Lower lobe of right lung (tissue), 2 donors: ENCODE data around the gene SYNM. TPM values are rescaled to one million over a fixed set of nuclear protein-coding genes. Genes with fewer than 3 reads are reported as not detected.

Experiments
- ATAC-seq, 2 donors: fragments of 200-7000 bp; cut with Tn5 transposase; one replicate each; pipeline ENCODE4 v1.9.1; 2020 to 2022; ENCODE audit warnings: mild to moderate bottlenecking in 2 of 2, moderate library complexity in 2 of 2
- DNase-seq: peaks from one replicate; pipeline ENCODE4 v3.0.0-alpha.2; 2020
- H3K27ac ChIP-seq: fragments of 200-600 bp; one replicate; pipeline ENCODE4 v1.8.0; 2022
- H3K27me3 ChIP-seq: fragments of 200-600 bp; one replicate; pipeline ENCODE4 v1.8.0; 2022; ENCODE audit warnings: low read depth
- H3K36me3 ChIP-seq: fragments of 200-600 bp; one replicate; pipeline ENCODE4 v1.8.0; 2022; ENCODE audit warnings: mild to moderate bottlenecking
- H3K4me1 ChIP-seq: fragments of 200-600 bp; one replicate; pipeline ENCODE4 v1.8.0; 2022
- H3K4me3 ChIP-seq: fragments of 200-600 bp; one replicate; pipeline ENCODE4 v1.8.0; 2022; ENCODE audit warnings: mild to moderate bottlenecking
- H3K9me3 ChIP-seq: fragments of 200-600 bp; one replicate; pipeline ENCODE4 v1.8.0; 2022
- CTCF ChIP-seq: fragments of 200-600 bp; IDR thresholded peaks from one replicate; pipeline ENCODE4 v1.8.0; 2022; ENCODE audit warnings: antibody characterized with exemption, mild to moderate bottlenecking
- intact Hi-C: fragments of 100-400 bp; cut with DNase I; formaldehyde crosslinking; loops from one replicate; pipeline ENCODE4 v1.11.0; 2022
- total RNA-seq: library from RNA; stranded (reverse); fragmentation: NEBNext Ultra II Directional; extraction: Animal tissue kit (Norgen Biotek cat#: 25700); gene quantifications from one replicate; pipeline ENCODE4 v1.2.1, GENCODE V29; 2021
- donor health status: DM: no; HTN: yes; CAD: no; lungs with severe emphysema.

The SYNM gene
- total RNA-seq, 1 donor from 2014 or later = 26.8 TPM

GRCh38 chr15:99143655-99144610 lies 39.1 kb downstream of the SYNM start:
- ATAC-seq = peak; percentile 76 to 81
- Histone ChIP-seq H3K27me3 (no peaks in the 10 kb centered on the region), H3K9me3 (no peaks in the 10 kb centered on the region), H3K27ac (no peak overlapping the region), H3K36me3 (peaks cover 15% of the 10 kb centered on the region), H3K4me3 (no peak overlapping the region), H3K4me1 (peaks cover 7% of the 10 kb centered on the region)
- DNase-seq = no peak
- intact Hi-C loops = no loop called here
- TF ChIP-seq CTCF = no peak

- ATAC-seq = no peak
- Histone ChIP-seq H3K27me3 (no peaks in the 10 kb centered on the region), H3K36me3 (peaks cover 9% of the 10 kb centered on the region), H3K9me3 (no peaks in the 10 kb centered on the region), H3K4me1 (peaks cover 7% of the 10 kb centered on the region), H3K4me3 (no peak overlapping the region), H3K27ac (no peak overlapping the region)
- intact Hi-C loops = no loop called here
- TF ChIP-seq CTCF = no peak
- DNase-seq = no peak
Measured at GRCh38 chr15:99145005-99145404, 40.1 kb downstream of the SYNM start.

DNA sequence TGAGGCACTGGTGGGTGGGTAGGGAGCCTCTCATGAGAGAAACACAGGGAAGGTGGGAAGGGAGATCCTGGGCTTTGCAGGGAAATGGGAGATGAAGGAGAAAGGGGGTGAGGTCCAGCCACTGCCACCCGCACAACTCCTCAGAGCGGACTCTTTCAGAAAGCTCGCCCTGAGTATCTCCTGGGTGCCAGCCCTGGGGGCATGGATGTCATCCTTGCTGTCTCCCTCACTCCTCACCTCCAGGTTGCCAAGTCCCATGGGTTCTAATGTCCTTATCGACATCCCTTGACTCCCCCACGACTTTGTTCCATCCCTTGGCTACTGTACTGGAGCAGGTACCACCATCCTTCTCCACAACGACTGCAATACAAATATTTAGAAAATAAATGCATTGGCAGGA lies 40.9 kb downstream of the SYNM start:
- no peaks in the 10 kb centered on the region for H3K9me3 ChIP-seq
- DNase-seq (no peak), ATAC-seq (no peak)
- H3K36me3 ChIP-seq = peaks cover 9% of the 10 kb centered on the region
- no peak overlapping the region for H3K4me3 ChIP-seq
- H3K4me1 ChIP-seq = peaks cover 7% of the 10 kb centered on the region
- intact Hi-C loops = no loop called here
- no peaks in the 10 kb centered on the region for H3K27me3 ChIP-seq
- TF ChIP-seq CTCF = no peak
- no peak overlapping the region for H3K27ac ChIP-seq

DNA sequence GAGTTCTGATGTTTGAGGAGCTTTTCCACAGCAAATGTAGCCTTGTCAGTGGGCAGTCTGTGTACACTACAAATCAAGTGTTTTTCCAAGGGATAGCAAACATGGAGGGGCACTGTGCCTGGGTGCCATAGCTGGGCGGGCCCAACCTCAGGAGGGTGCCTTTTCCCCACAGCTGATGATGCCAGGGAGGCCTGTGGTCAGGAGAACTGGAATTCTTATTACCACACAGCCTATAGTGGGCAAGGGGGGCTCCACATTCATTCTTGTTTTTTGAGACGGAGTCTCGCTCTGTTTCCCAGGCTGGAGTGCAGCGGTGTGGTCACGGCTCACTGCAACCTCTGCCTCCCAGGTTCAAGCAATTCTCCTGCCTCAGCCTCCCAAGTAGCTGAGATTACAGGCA lies 41.8 kb downstream of the SYNM start:
- no peaks in the 10 kb centered on the region for H3K9me3 ChIP-seq
- no peak for TF ChIP-seq CTCF
- H3K27ac ChIP-seq = no peak overlapping the region
- intact Hi-C loops = no loop called here
- ATAC-seq = no peak
- no peak overlapping the region for H3K4me3 ChIP-seq
- H3K27me3 ChIP-seq = no peaks in the 10 kb centered on the region
- H3K4me1 ChIP-seq = peaks cover 7% of the 10 kb centered on the region
- DNase-seq = no peak
- peaks cover 9% of the 10 kb centered on the region for H3K36me3 ChIP-seq

DNA sequence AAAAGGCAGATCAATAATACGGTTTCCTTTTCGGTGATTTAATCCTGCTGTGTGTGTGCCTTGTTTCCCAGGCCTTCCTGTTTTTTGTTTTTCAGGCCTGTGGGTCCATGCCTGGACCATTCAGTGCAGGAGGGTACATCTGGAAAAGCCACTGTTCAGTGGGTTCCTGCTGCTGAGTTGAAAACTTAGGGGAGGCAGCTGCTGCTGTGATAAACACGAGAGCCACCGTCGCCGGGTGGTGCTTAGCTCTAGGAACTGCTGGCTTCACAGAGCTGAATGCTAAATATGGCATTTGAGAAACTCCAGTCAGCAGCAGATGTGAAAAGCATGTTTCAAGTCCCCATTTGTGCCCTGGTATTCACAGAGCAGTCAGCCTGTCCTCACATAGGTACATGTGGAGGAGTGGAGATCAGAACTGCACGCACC lies 44.0 kb downstream of the SYNM start:
- Histone ChIP-seq H3K4me3 (no peak overlapping the region), H3K27ac (no peak overlapping the region), H3K27me3 (no peaks in the 10 kb centered on the region), H3K4me1 (peaks cover under 1% of the 10 kb centered on the region), H3K36me3 (peaks cover 5% of the 10 kb centered on the region), H3K9me3 (no peaks in the 10 kb centered on the region)
- no peak for ATAC-seq
- DNase-seq = no peak
- intact Hi-C loops = no loop called here
- TF ChIP-seq CTCF = no peak
